NB4 (cell line): Measurements from ENCODE around the gene CHRNA3.

Experiments
- DNase-seq: peaks from one replicate; pipeline ENCODE4 v3.0.0; 2010; ENCODE audit warnings: low read depth
- H3K4me3 ChIP-seq: one replicate; pipeline ENCODE4 v1.5.1; 2011; ENCODE audit warnings: mild to moderate bottlenecking, low read depth, low read length, moderate library complexity
- CTCF ChIP-seq: IDR thresholded peaks from one replicate; pipeline ENCODE4 v1.5.1; 2012; ENCODE audit warnings: low read depth, low read length
- MAX ChIP-seq: IDR thresholded peaks from 2 replicates; pipeline ENCODE4 v1.6.1; 2011; ENCODE audit warnings: low read depth, low read length
- MYC ChIP-seq: IDR thresholded peaks from 2 replicates; pipeline ENCODE4 v1.6.1; 2011; ENCODE audit warnings: low read depth, low read length
- POLR2A ChIP-seq: IDR thresholded peaks from 2 replicates; pipeline ENCODE4 v1.6.1; 2011; ENCODE audit warnings: mild to moderate bottlenecking; ENCODE audit not compliant: insufficient read length; ENCODE audit errors: extremely low read depth

The CHRNA3 gene

GRCh38 chr15:78629031-78629715 lies 8.4 kb upstream of the CHRNA3 start:
- TF ChIP-seq CTCF = no peak
- TF ChIP-seq POLR2A = no peak
- H3K4me3 ChIP-seq = no peak overlapping the region
- DNase-seq = no peak

GRCh38 chr15:78628227-78628626 lies 7.4 kb upstream of the CHRNA3 start:
- no peak for DNase-seq
- no peak overlapping the region for H3K4me3 ChIP-seq
- TF ChIP-seq POLR2A = no peak
- no peak for TF ChIP-seq MAX
- no peak for TF ChIP-seq CTCF
- no peak for TF ChIP-seq MYC

GRCh38 chr15:78627348-78627747 lies 6.6 kb upstream of the CHRNA3 start:
- no peak for DNase-seq
- H3K4me3 ChIP-seq = no peak overlapping the region
- TF ChIP-seq CTCF (no peak), MAX (no peak), POLR2A (no peak), MYC (no peak)

GRCh38 chr15:78626381-78626995 lies 5.7 kb upstream of the CHRNA3 start:
- DNase-seq = no peak
- no peak for TF ChIP-seq CTCF
- no peak for TF ChIP-seq POLR2A
- no peak for TF ChIP-seq MYC
- TF ChIP-seq MAX = no peak
- H3K4me3 ChIP-seq = no peak overlapping the region

GRCh38 chr15:78625606-78626280 lies 4.9 kb upstream of the CHRNA3 start:
- no peak for DNase-seq
- no peak overlapping the region for H3K4me3 ChIP-seq
- TF ChIP-seq MAX (no peak), MYC (no peak), CTCF (no peak)
